Activated CD4-positive, alpha-beta T cell treated with anti-CD3 and anti-CD28 coated beads, Interleukin-2, amount 10 ng/mL, durations not matched to agents 24 days and 14 days (primary cell): Measurements from ENCODE around the gene MARCHF2. TPM values are rescaled to one million over a fixed set of nuclear protein-coding genes. Genes with fewer than 3 reads are reported as not detected.

Source experiments
- DNase-seq: peaks from one replicate; pipeline ENCODE4 v3.0.0; 2022
- H3K27ac Mint-ChIP-seq: one replicate; pipeline ENCODE4 v1.8.0; 2022; ENCODE audit warnings: mild to moderate bottlenecking, mixed read lengths
- H3K27me3 Mint-ChIP-seq: one replicate; pipeline ENCODE4 v1.8.0; 2022; ENCODE audit warnings: mixed read lengths
- H3K36me3 Mint-ChIP-seq: one replicate; pipeline ENCODE4 v1.8.0; 2022; ENCODE audit warnings: low read depth, mild to moderate bottlenecking, mixed read lengths
- H3K4me1 Mint-ChIP-seq: one replicate; pipeline ENCODE4 v1.8.0; 2021; ENCODE audit warnings: mixed read lengths
- H3K4me3 Mint-ChIP-seq: one replicate; pipeline ENCODE4 v1.8.0; 2022; ENCODE audit warnings: mild to moderate bottlenecking, moderate library complexity, mixed read lengths
- H3K9me3 Mint-ChIP-seq: one replicate; pipeline ENCODE4 v1.8.0; 2021; ENCODE audit warnings: mixed read lengths
- intact Hi-C: fragments of 100-400 bp; cut with micrococcal nuclease; formaldehyde crosslinking; loops from one replicate; pipeline ENCODE4 v1.15.1; 2023
- total RNA-seq: library from RNA; stranded (reverse); gene quantifications from 2 replicates; pipeline ENCODE4 v1.2.3, GENCODE V29; 2022

MARCHF2 gene
- total RNA-seq, 1 donor from 2014 or later = 7.9 TPM

DNA sequence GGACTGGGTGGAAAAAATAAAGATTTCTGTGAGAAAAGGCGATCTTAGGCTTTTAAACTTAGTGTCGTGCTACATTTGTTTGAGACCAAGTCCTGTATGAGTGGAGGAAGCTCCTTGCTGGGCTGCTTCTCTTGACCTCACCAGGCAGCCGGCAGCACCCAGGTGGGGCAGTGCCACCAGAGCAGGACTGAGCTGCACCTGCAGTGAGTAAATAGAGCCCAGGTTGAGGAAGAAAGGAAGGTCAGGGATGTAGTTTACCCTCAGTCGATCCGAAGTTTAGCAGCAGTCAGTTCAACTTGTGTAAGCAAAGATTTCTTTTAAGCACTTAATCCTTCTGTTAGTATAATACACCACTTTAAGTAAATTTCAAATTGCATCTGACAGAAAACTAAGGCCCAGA, 45.3 kb downstream of the MARCHF2 start:
- no peak for DNase-seq
- H3K4me3 Mint-ChIP-seq = no peak overlapping the region
- peaks cover 49% of the 10 kb centered on the region for H3K4me1 Mint-ChIP-seq
- no peaks in the 10 kb centered on the region for H3K27me3 Mint-ChIP-seq
- H3K27ac Mint-ChIP-seq = peak overlapping the region; percentile 51
- no peaks in the 10 kb centered on the region for H3K9me3 Mint-ChIP-seq
- intact Hi-C loops = no loop called here
- peaks cover 44% of the 10 kb centered on the region for H3K36me3 Mint-ChIP-seq

DNA sequence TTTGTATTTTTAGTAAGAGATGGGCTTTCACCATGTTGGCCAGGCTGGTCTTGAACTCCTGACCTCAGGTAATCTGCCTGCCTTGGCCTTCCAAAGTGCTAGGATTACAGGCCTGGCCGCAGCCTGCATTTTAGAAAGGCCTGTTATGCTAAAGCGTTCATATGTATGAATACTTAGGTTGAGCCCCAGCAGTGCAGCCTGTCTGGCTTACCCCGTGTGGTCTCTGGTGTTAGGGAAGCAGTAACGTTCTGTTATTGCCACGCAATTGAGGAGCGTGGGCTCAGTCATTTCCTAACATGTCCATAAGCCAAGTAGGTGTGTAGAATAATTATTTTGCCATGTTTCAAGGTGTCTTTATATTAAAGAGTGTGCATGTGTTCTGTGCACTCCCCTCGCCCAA, 46.0 kb downstream of the MARCHF2 start:
- Mint-ChIP-seq H3K4me3 (no peak overlapping the region), H3K27me3 (no peaks in the 10 kb centered on the region), H3K9me3 (no peaks in the 10 kb centered on the region), H3K27ac (no peak overlapping the region), H3K36me3 (peaks cover 43% of the 10 kb centered on the region), H3K4me1 (peaks cover 45% of the 10 kb centered on the region)
- intact Hi-C loops = no loop called here
- no peak for DNase-seq

DNA sequence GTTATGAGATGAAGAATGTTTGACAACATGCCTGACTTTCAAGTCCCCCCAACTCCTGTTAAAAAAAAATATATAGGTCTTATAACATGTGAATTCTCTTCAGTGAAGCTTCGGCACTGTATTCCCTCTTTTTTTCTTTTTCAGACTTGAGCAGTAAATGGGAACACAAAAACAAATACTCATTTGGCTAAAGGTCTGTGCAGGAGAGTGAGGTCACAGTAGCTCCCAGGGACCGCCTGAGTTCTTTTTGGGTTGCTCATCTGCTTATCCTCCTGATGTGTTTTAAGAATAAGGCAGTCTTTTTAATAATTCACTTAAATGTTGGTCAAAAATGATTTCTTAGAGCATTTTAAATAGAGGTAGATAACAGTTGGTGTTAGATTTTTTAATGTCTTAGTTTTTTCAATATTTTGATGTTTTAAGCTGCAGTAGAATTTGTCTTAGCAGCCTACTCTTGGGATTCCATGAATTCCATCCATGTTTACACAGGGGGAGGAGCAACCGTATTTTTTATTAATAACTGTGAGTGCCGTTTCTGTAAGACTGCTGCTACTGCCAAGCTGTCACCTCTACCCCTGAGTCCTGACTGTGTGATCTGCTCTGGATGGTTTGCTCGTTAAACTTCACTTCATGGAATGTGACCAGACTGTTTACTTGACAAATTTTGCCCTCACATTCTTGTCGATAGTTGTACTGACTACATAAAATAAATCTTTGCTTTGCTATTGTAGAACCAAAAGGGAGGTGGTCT, 46.6 kb downstream of the MARCHF2 start:
- Mint-ChIP-seq H3K4me1 (peaks cover 44% of the 10 kb centered on the region), H3K36me3 (peaks cover 47% of the 10 kb centered on the region), H3K27me3 (no peaks in the 10 kb centered on the region), H3K4me3 (no peak overlapping the region), H3K27ac (no peak overlapping the region), H3K9me3 (no peaks in the 10 kb centered on the region)
- no peak for DNase-seq
- intact Hi-C loops = no loop called here

DNA sequence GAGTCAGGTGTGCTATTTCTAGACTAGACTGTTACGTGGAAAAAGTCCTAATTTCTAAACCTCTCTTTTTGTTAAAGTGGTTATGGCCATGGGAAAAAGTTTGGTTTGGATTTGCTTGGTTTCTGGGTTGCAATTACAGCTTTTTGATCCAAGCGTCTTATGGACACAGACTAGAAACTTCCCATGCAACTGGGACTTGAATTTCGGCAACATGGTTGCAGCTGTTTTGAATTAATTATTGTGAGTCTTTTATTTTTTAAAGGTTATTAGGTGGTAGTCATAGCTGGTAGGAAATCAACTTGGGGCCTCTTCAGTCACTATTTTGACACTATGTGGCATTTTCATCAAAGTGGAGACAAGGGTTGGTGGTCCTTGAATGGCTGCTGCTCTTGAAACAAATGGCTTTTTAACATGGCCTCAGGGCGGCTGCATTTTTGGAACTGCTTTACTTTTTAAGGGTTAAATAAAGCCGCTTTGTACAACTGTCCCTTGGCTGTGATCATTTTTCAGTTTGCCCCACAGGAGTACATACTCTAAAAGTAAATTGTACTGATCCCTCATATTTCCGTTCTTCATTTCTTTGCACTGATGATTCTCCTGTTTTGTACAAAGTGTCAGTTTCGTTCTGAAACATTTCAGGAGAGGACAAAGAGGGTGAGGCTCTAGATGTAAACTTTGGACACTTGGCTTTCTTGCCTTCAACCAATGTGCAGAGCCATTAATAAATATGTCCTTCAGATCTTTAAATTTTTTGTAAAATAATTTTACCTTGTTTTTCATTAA, 47.6 kb downstream of the MARCHF2 start:
- peaks cover 39% of the 10 kb centered on the region for H3K4me1 Mint-ChIP-seq

DNA sequence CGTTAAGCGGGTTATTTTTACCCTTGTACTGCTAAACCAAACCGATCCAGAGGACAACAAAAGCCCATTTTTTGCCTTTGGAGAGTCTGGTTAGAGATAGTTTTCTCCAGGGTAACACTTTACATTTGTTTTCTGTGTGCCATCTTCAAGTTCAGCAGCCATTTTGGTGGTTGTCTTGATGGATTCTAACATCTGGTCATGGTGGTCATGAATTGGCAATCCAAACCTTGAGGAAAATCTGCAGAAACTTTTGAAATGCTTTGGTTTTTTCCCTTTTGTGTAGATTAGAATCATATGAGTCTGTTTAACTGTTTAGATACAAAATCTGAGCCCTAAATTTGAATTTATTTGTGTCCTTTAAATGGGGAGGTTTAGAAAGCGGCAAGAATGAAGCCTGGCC, 48.3 kb downstream of the MARCHF2 start:
- intact Hi-C loops = no loop called here
- Mint-ChIP-seq H3K27me3 (no peaks in the 10 kb centered on the region), H3K9me3 (no peaks in the 10 kb centered on the region), H3K36me3 (peaks cover 53% of the 10 kb centered on the region), H3K4me3 (no peak overlapping the region), H3K4me1 (peaks cover 41% of the 10 kb centered on the region), H3K27ac (no peak overlapping the region)
- no peak for DNase-seq

More for the DNA sequence above, 47.6 kb downstream of the MARCHF2 start:
- no peak overlapping the region for H3K4me3 Mint-ChIP-seq
- DNase-seq = no peak
- H3K9me3 Mint-ChIP-seq = no peaks in the 10 kb centered on the region
- H3K27ac Mint-ChIP-seq = peak overlapping the region; percentile 8
- peaks cover 52% of the 10 kb centered on the region for H3K36me3 Mint-ChIP-seq
- intact Hi-C loops = no loop called here
- no peaks in the 10 kb centered on the region for H3K27me3 Mint-ChIP-seq

DNA sequence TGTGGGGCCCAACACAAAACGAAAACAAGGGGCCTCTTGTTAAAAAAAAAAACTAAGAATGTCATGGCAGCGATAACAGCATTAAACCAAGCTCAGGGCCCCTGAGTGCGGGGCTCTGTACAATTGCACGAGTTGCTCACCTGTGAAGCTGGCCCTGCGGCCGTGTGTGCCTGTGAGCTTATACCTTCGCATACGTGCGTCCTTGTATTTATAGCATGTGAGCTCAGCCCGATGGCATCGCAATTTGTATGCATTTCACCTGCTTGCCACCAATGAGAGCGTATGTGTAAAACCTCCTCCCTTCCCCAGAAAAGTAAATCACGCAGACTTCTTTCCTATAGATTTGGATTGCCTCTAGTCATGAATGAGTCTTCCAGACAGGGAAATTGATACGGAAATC, 48.8 kb downstream of the MARCHF2 start:
- H3K9me3 Mint-ChIP-seq = no peaks in the 10 kb centered on the region
- H3K4me1 Mint-ChIP-seq = peaks cover 37% of the 10 kb centered on the region
- intact Hi-C loops = no loop called here
- H3K27ac Mint-ChIP-seq = no peak overlapping the region
- no peak for DNase-seq
- no peak overlapping the region for H3K4me3 Mint-ChIP-seq
- H3K27me3 Mint-ChIP-seq = no peaks in the 10 kb centered on the region
- peaks cover 51% of the 10 kb centered on the region for H3K36me3 Mint-ChIP-seq

DNA sequence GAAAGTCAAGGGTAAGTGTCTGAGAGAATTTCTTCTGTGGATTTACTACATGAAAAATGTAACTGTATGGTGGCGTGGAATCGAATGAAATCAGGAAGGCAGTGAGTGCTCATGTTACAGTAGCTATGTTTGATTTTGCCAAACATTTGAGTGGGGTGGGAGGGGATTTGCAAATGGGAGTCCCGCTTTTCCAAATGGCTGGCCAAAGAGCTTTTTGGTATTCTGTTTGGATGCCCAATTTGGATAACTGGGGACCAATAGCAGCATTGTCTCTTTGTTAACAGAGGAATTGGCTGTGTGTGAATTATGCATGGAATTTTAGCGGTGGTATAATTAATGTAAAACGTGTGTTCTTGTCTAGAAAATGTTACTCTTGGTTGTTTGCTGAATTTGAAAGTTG, 49.5 kb downstream of the MARCHF2 start:
- Mint-ChIP-seq H3K4me3 (no peak overlapping the region), H3K27me3 (no peaks in the 10 kb centered on the region), H3K4me1 (peaks cover 34% of the 10 kb centered on the region), H3K27ac (no peak overlapping the region), H3K36me3 (peaks cover 56% of the 10 kb centered on the region), H3K9me3 (no peaks in the 10 kb centered on the region)
- intact Hi-C loops = no loop called here
- DNase-seq = no peak

DNA sequence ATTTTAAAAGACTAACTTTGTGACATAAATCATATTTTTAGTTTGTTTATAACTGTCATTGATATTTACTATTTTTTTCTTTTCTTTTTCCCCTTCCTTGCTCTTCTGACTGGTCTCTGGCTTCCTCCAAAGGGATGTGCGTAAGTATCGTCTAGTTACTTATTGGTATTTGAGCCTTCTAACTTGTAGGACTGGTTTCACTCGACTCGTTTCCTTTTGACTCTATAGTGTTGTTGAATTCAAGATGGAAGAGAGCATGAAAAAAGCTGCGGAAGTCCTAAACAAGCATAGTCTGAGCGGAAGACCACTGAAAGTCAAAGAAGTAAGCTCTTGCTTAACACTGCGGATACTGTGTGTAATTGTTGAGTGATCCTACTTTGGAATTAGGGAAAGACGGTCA, 50.3 kb downstream of the MARCHF2 start:
- no peak overlapping the region for H3K27ac Mint-ChIP-seq
- DNase-seq = no peak
- H3K4me1 Mint-ChIP-seq = peaks cover 30% of the 10 kb centered on the region
- intact Hi-C loops = no loop called here
- no peaks in the 10 kb centered on the region for H3K27me3 Mint-ChIP-seq
- H3K9me3 Mint-ChIP-seq = no peaks in the 10 kb centered on the region
- no peak overlapping the region for H3K4me3 Mint-ChIP-seq
- H3K36me3 Mint-ChIP-seq = peaks cover 58% of the 10 kb centered on the region

DNA sequence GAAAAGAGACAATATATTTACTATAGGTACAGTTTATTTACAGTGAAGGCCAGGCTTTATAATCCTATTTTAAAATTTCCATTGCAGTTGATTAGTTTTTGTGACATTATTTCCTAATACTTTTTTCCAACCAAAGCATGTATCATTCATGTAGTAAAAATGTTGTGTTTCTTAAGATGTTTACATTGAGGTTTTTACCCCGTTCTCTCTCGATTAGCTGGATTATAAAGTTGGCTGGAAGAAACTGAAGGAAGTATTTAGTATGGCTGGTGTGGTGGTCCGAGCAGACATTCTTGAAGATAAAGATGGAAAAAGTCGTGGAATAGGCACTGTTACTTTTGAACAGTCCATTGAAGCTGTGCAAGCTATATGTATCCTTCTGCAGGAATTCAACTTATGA, 52.9 kb downstream of the MARCHF2 start:
- DNase-seq = no peak
- peaks cover 82% of the 10 kb centered on the region for H3K36me3 Mint-ChIP-seq
- intact Hi-C loops = no loop called here
- no peaks in the 10 kb centered on the region for H3K9me3 Mint-ChIP-seq
- peaks cover 26% of the 10 kb centered on the region for H3K4me1 Mint-ChIP-seq
- no peaks in the 10 kb centered on the region for H3K27me3 Mint-ChIP-seq
- H3K27ac Mint-ChIP-seq = no peak overlapping the region
- no peak overlapping the region for H3K4me3 Mint-ChIP-seq

DNA sequence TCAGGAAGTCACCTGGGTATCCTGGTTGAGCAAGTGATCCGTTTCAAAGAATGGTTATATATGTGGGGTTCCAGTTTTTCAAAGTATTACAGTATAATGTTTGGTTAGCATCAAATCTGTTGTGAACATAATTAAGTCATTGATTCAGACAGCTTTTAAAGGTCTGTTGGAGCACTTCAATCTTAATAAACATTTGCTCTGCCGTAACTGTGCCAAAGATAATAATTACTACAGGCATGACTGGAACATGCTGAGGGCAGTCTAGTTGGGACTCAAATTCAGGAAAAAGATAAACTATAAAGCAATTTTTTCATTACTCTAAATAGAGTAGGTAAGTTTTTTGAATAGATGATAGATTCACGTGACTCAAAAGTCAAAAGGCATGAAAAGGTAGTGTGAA, 55.0 kb downstream of the MARCHF2 start:
- no peak overlapping the region for H3K4me3 Mint-ChIP-seq
- intact Hi-C loops = no loop called here
- H3K9me3 Mint-ChIP-seq = no peaks in the 10 kb centered on the region
- peaks cover 26% of the 10 kb centered on the region for H3K4me1 Mint-ChIP-seq
- no peak for DNase-seq
- H3K27me3 Mint-ChIP-seq = no peaks in the 10 kb centered on the region
- no peak overlapping the region for H3K27ac Mint-ChIP-seq
- H3K36me3 Mint-ChIP-seq = peaks cover 84% of the 10 kb centered on the region

DNA sequence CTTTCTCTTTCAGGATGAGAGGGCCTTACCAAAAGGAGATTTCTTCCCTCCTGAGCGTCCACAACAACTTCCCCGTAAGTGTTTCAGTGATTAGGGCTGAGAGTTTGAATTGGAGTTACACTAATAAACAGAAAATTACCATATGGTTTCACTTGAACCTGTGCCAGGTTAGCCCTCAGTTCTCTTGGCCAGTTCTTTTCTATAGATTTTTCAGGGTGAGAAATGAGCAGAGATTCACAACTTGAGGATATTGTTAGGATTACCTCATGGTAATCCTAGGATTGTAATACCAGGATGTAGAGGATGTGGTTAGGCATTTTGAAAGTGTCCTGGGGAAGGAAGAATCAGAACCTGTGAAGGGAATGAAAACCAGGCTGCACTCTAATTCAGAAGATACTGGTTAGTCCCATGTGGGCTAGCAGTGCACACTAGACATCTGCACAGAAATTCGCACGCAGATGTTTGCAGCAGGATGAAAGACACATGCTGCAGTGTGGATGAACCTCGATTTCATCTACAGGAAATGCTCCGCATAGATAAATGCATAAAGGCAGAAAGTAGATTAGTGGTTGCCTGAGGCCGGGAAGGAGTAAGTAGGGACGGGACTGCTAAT, 55.8 kb downstream of the MARCHF2 start:
- H3K4me3 Mint-ChIP-seq = no peak overlapping the region
- H3K36me3 Mint-ChIP-seq = peaks cover 85% of the 10 kb centered on the region
- no peaks in the 10 kb centered on the region for H3K9me3 Mint-ChIP-seq
- H3K27ac Mint-ChIP-seq = no peak overlapping the region
- intact Hi-C loops = no loop called here
- no peak for DNase-seq
- peaks cover 30% of the 10 kb centered on the region for H3K4me1 Mint-ChIP-seq
- H3K27me3 Mint-ChIP-seq = no peaks in the 10 kb centered on the region

DNA sequence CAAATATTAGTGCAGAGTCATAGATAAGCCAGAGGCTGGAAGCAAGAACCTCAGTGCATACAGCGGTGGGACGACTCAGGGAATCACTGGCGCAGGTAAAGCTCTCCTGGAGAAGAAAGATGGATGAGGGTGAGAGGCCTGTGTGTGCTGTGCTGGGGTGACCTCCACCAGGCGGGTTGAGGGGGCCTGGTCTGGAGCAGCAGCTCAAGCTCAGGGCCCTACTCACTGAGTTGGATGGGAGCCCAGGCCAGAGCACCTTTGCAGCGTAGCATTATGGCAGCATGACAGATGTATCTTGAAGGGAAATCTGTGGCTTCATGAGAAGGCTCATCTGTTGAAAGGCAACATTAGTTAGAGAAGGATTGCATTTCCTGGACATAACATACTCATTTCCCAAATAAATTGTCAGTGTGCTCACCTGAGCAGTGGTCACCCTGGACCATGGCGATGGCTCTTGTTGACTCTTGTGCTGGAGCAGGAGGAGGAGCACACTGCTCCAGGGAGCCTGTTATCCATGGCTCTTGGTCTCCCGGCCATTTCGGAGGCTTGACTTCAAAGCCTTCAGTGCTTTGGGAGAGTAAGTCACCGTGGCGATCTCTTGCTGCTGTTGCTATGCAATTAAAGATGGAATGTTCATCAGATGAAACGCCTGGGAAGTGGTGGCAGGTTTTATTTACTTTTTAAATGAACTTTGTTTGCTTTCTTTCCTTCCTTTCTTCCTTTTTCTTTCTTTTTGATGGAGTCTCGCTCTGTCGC, 56.7 kb downstream of the MARCHF2 start:
- Mint-ChIP-seq H3K9me3 (no peaks in the 10 kb centered on the region), H3K27me3 (no peaks in the 10 kb centered on the region), H3K4me3 (no peak overlapping the region), H3K27ac (peak overlapping the region; percentile 22), H3K36me3 (peaks cover 86% of the 10 kb centered on the region), H3K4me1 (peaks cover 29% of the 10 kb centered on the region)
- intact Hi-C loops = no loop called here
- no peak for DNase-seq

DNA sequence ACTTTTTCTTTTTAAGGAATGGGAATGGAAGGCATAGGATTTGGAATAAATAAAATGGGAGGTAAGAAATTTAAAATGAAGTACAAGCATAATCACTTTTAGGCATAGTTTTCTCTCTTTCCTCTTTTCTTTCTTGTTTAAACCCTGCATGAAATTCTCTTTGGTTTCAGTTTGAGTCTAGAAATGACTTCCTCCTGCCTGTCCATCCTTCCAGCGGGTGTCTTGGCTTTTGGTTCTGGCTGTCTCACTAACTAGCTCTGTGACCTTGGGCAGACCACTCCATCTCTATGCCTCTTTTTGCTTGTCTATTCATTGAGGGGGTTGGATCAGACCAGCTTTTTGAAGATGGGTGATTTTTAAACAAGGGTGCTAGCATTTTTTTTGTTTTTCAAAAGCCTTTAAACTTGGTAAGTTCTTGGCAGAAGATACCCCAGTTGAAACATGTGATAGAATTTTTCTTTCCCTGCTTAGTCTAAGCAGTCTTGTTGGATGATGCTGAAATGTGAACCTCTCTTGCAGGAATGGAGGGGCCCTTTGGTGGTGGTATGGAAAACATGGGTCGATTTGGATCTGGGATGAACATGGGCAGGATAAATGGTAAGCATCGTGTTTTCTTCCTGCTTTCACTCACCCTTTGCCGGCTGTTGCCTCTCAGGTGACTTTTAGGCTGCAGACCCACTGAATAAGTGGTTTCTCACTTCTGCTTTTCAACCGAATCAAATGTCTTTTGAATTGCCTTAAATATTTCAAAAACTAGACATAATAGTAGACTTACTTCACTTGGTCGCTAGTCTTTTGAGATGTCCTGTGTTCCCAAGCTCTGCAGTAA, 60.8 kb downstream of the MARCHF2 start:
- Mint-ChIP-seq H3K4me1 (peaks cover 37% of the 10 kb centered on the region), H3K27ac (peak overlapping the region; percentile 83), H3K27me3 (no peaks in the 10 kb centered on the region), H3K36me3 (peaks cover 76% of the 10 kb centered on the region), H3K9me3 (no peaks in the 10 kb centered on the region), H3K4me3 (no peak overlapping the region)
- no peak for DNase-seq
- intact Hi-C loops = no loop called here
